ENCODE results near the gene MAD1L1. TPM values are rescaled to one million over a fixed set of nuclear protein-coding genes. Genes with fewer than 3 reads are reported as not detected.

MAD1L1 gene
- total RNA-seq, 1 experiment from 2014 or later, result 61.5 TPM

- no peak for DNase-seq (ENCODE audit: low read depth)
Observed at GRCh38 chr7:2105917-2106316, 126.8 kb downstream of the MAD1L1 start.

- no peak for DNase-seq (ENCODE audit: low read depth)
Observed at GRCh38 chr7:2105280-2105679, 127.5 kb downstream of the MAD1L1 start.

- no peak for DNase-seq (ENCODE audit: low read depth)
Observed at GRCh38 chr7:2104716-2105115, 128.0 kb downstream of the MAD1L1 start.

GRCh38 chr7:2104107-2104710 is 128.5 kb downstream of the MAD1L1 start:
- DNase-seq (ENCODE audit: low read depth), result no peak

- no peak for DNase-seq (ENCODE audit: low read depth)
Observed at GRCh38 chr7:2103071-2103898, 129.5 kb downstream of the MAD1L1 start.

- no peak for DNase-seq (ENCODE audit: low read depth)
Observed at GRCh38 chr7:2102375-2102723, 130.4 kb downstream of the MAD1L1 start.

- DNase-seq (ENCODE audit: low read depth), result no peak
Observed at GRCh38 chr7:2101630-2102374, 130.9 kb downstream of the MAD1L1 start.

GRCh38 chr7:2100278-2101208 is 132.2 kb downstream of the MAD1L1 start:
- DNase-seq (ENCODE audit: low read depth), result no peak

GRCh38 chr7:2099048-2099957 is 133.4 kb downstream of the MAD1L1 start:
- DNase-seq (ENCODE audit: low read depth), result no peak

- no peak for DNase-seq (ENCODE audit: low read depth)
Observed at GRCh38 chr7:2098496-2098895, 134.2 kb downstream of the MAD1L1 start.

GRCh38 chr7:2098056-2098455 is 134.7 kb downstream of the MAD1L1 start:
- no peak for DNase-seq (ENCODE audit: low read depth)

- no peak for DNase-seq (ENCODE audit: low read depth)
Observed at GRCh38 chr7:2097492-2097891, 135.3 kb downstream of the MAD1L1 start.

GRCh38 chr7:2096692-2097387 is 135.9 kb downstream of the MAD1L1 start:
- DNase-seq (ENCODE audit: low read depth), result no peak

GRCh38 chr7:2095436-2095835 is 137.3 kb downstream of the MAD1L1 start:
- DNase-seq (ENCODE audit: low read depth), result no peak

- no peak for DNase-seq (ENCODE audit: low read depth)
Observed at GRCh38 chr7:2094454-2095045, 138.2 kb downstream of the MAD1L1 start.

GRCh38 chr7:2093843-2094220 is 138.9 kb downstream of the MAD1L1 start:
- no peak for DNase-seq (ENCODE audit: low read depth)

GRCh38 chr7:2093215-2093842 is 139.4 kb downstream of the MAD1L1 start:
- DNase-seq (ENCODE audit: low read depth), result no peak

- DNase-seq (ENCODE audit: low read depth), result no peak
Observed at GRCh38 chr7:2092279-2092678, 140.5 kb downstream of the MAD1L1 start.
